ENCODE measurements around the gene KLHL35. TPM values are rescaled to one million over a fixed set of nuclear protein-coding genes. Genes with fewer than 3 reads are reported as not detected.

KLHL35 gene
- polyA plus RNA-seq, 3 donors, result 0.33 to 0.45 TPM; not detected in 1

- peak overlapping the region in 1 of 3 experiments; percentile 91 for H3K4me3 ChIP-seq (replicated peaks in 1 of 3; ENCODE audit: low read depth in 2 of 3, low read length in 3 of 3)
- H3K9me3 ChIP-seq (replicated peaks in 1 of 2; ENCODE audit: control insufficient read depth in 1 of 2, insufficient read depth in 1 of 2, low read length in 2 of 2), result no peaks in the 10 kb centered on the region
- H3K4me2 ChIP-seq (replicated peaks; ENCODE audit: extremely low read depth, low read length, poor library complexity, severe bottlenecking), result no peak overlapping the region
- Mint-ChIP-seq H3K27me3 (ENCODE audit: low read depth in 3 of 3) (peaks cover 1 to 9% (median 6%) of the 10 kb centered on the region in 3 donors), H3K4me3 (peak overlapping the region in 1 of 2 donors; percentile 98), H3K36me3 (peaks cover 30 to 37% of the 10 kb centered on the region in 2 donors), H3K9me3 (no peaks in the 10 kb centered on the region), H3K4me1 (peaks cover 36% of the 10 kb centered on the region), H3K27ac (peak overlapping the region in 5 of 7 donors; percentile 95 to 99 (median 98))
- H3K4me1 ChIP-seq (ENCODE audit: control insufficient read depth in 1 of 2, insufficient read depth in 2 of 2, low read length in 2 of 2), result peaks cover 15 to 28% of the 10 kb centered on the region in 2 donors
- H3K27me3 ChIP-seq (ENCODE audit: control insufficient read depth in 2 of 2, insufficient read depth in 2 of 2, low read length in 2 of 2), result no peaks in the 10 kb centered on the region
- 93% methylated on average over 3 of the region's 8 CpGs for WGBS (ENCODE audit: insufficient coverage)
- DNase-seq, result no peak
- H3K79me2 ChIP-seq (ENCODE audit: insufficient read depth, low read length), result peaks cover 47% of the 10 kb centered on the region
- intact Hi-C loops (cut with micrococcal nuclease), result no loop called here
- no peak for TF ChIP-seq CTCF (IDR thresholded peaks at IDR 0.05)
- H4K20me1 ChIP-seq (ENCODE audit: insufficient read depth, low read length), result peaks cover 39% of the 10 kb centered on the region
- no peak overlapping the region for H3K27ac ChIP-seq (ENCODE audit: low read depth in 1 of 2, low read length in 2 of 2)
- H3K9ac ChIP-seq (ENCODE audit: insufficient read depth, low read length, poor library complexity, severe bottlenecking), result no peak overlapping the region
- peaks cover 29 to 31% of the 10 kb centered on the region in 2 donors for H3K36me3 ChIP-seq (replicated peaks in 1 of 2; ENCODE audit: control insufficient read depth in 1 of 2, insufficient read depth in 2 of 2, low read length in 2 of 2)
- H2AFZ ChIP-seq (ENCODE audit: insufficient read depth, low read depth, low read length, poor library complexity, severe bottlenecking), result no peak overlapping the region
Measured at GRCh38 chr11:75398906-75399305, 34.1 kb downstream of the KLHL35 start.

DNA sequence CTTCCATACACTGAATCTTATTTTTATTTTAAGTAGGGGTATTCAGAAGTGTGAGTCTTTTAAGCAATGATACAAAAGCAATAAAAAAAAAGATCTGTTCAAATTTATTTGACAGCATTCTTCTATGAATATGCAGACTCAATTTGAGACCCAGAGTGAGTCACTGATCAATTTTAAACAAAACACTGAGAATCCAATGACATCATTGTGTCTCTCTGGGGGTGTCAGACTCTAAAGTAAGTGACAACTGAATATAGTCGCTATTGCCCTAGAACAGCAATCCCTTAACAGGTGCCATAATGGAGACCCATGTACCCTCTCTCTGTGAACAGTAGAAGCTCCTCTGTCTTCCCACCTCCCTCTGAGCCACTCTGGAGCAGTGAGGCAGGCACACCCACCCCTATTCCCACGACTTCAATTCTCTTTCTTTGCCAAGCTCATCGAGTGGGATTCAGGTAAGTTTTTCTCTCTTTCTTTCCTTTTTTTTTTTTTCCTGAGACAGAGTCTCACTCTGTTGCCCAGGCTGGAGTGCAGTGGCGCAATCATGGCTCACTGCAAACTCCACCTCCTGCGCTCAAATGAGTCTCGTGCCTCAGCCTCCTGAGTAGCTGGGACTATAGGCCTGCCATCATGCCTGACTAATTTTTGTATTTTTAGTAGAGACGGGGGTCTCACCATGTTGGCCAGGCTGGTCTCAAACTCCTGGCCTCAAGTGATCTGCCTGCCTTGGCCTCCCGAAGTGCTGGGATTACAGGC lies 38.7 kb downstream of the KLHL35 start:
- no peaks in the 10 kb centered on the region for H3K9me3 Mint-ChIP-seq
- 92% methylated on average over 3 of the region's 8 CpGs for WGBS (ENCODE audit: insufficient coverage)
- Histone ChIP-seq H3K9ac (ENCODE audit: insufficient read depth, low read length, poor library complexity, severe bottlenecking) (no peak overlapping the region), H3K79me2 (ENCODE audit: insufficient read depth, low read length) (peaks cover under 1% of the 10 kb centered on the region), H3K36me3 (replicated peaks in 1 of 2; ENCODE audit: control insufficient read depth in 1 of 2, insufficient read depth in 2 of 2, low read length in 2 of 2) (no peaks in the 10 kb centered on the region), H3K9me3 (replicated peaks in 1 of 2; ENCODE audit: control insufficient read depth in 1 of 2, insufficient read depth in 1 of 2, low read length in 2 of 2) (no peaks in the 10 kb centered on the region), H3K4me3 (replicated peaks in 1 of 3; ENCODE audit: low read depth in 2 of 3, low read length in 3 of 3) (no peak overlapping the region), H3K27ac (ENCODE audit: low read depth in 1 of 2, low read length in 2 of 2) (no peak overlapping the region), H2AFZ (ENCODE audit: insufficient read depth, low read depth, low read length, poor library complexity, severe bottlenecking) (no peak overlapping the region), H4K20me1 (ENCODE audit: insufficient read depth, low read length) (no peaks in the 10 kb centered on the region), H3K4me1 (ENCODE audit: control insufficient read depth in 1 of 2, insufficient read depth in 2 of 2, low read length in 2 of 2) (peaks cover 4% of the 10 kb centered on the region in 2 donors), H3K27me3 (ENCODE audit: control insufficient read depth in 2 of 2, insufficient read depth in 2 of 2, low read length in 2 of 2) (no peaks in the 10 kb centered on the region), H3K4me2 (replicated peaks; ENCODE audit: extremely low read depth, low read length, poor library complexity, severe bottlenecking) (no peak overlapping the region)
- no peak overlapping the region for H3K27ac Mint-ChIP-seq
- intact Hi-C loops (cut with micrococcal nuclease), result no loop called here
- no peak for TF ChIP-seq CTCF (IDR thresholded peaks at IDR 0.05)
- H3K4me3 Mint-ChIP-seq, result no peak overlapping the region
- no peaks in the 10 kb centered on the region for H3K36me3 Mint-ChIP-seq
- H3K4me1 Mint-ChIP-seq, result peaks cover 7% of the 10 kb centered on the region
- H3K27me3 Mint-ChIP-seq (ENCODE audit: low read depth in 3 of 3), result peaks cover 1 to 13% (median 4%) of the 10 kb centered on the region in 3 donors
- no peak for DNase-seq

Data from CD14-positive monocyte (primary cell).